GM10248 (cell line): Measurements from ENCODE around the gene KEAP1.
"Not testable (repeated sequence)": the region's sequence is repeated elsewhere in the genome, so short reads cannot be mapped to it uniquely, and the experiment has no call there.

Source experiments
- CTCF ChIA-PET: fragments of 300-600 bp; sonication (Branson Sonifier 250); formaldehyde crosslinking; extraction: SDS; loops from one replicate; lab custom pipeline; 2021; ENCODE audit warnings: antibody characterized with exemption; lab: Yijun Ruan, JAX
- POLR2A ChIA-PET: fragments of 350-650 bp; sonication (Branson Sonifier 250); formaldehyde crosslinking; extraction: SDS; loops from one replicate; lab custom pipeline; 2020; ENCODE audit warnings: antibody characterized with exemption; lab: Yijun Ruan, JAX
- DNase-seq: peaks from one replicate; pipeline ENCODE4 v3.0.0; 2012; ENCODE audit errors: extremely low spot score
- TF ChIP-seq, protein P1 (sequence below): IDR thresholded peaks from 2 replicates; pipeline ENCODE4 v1.5.1; 2012; ENCODE audit warnings: mild to moderate bottlenecking, low read depth; ENCODE audit errors: extremely low read depth, missing control alignments, control extremely low read depth

The KEAP1 gene

DNA sequence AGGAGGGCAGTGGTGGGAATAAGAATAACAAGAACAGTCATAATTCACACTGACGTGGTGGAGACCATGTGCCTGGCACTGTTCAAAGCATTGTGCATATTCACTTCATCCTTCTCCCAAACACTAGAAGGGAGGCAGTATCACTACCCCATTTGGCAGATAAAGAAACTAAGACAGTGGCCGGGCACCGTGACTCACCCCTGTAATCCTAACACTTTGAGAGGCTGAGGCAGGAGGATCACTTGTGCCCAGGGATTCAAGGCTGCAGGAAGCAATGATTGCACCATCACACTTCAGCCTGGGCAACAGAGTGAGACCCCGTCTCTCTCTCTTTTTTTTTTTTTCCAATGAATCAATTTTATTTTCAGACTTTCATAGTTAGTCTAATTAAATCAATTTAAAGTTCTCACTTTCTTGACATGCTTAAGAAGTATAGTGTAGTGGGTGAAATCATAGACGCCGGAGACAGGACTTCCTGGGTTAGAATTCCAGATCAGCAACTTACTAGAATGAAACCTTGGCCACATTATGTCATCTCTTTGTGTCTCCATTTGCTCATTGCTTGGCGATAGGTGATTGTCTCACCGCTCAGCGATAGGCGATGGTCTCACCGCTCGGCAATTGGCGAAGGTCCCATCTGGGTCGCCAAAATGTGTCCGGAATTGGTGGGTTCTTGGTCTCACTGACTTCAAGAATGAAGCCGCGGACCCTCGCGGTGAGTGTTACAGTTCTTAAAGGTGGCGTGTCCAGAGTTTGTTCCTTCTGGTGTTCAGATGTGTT, 35.2 kb upstream of the KEAP1 start:
- TF ChIP-seq, protein P1, sequence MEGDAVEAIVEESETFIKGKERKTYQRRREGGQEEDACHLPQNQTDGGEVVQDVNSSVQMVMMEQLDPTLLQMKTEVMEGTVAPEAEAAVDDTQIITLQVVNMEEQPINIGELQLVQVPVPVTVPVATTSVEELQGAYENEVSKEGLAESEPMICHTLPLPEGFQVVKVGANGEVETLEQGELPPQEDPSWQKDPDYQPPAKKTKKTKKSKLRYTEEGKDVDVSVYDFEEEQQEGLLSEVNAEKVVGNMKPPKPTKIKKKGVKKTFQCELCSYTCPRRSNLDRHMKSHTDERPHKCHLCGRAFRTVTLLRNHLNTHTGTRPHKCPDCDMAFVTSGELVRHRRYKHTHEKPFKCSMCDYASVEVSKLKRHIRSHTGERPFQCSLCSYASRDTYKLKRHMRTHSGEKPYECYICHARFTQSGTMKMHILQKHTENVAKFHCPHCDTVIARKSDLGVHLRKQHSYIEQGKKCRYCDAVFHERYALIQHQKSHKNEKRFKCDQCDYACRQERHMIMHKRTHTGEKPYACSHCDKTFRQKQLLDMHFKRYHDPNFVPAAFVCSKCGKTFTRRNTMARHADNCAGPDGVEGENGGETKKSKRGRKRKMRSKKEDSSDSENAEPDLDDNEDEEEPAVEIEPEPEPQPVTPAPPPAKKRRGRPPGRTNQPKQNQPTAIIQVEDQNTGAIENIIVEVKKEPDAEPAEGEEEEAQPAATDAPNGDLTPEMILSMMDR: no peak
- DNase-seq: no peak
- POLR2A ChIA-PET: no interaction called here
- CTCF ChIA-PET: interaction anchor here (0.8 to 1.3 kb wide), 4 partner anchors 14 to 35 kb away, joined by 3 to 4 read pairs (median 3); no protein-coding TSS in a partner anchor

DNA sequence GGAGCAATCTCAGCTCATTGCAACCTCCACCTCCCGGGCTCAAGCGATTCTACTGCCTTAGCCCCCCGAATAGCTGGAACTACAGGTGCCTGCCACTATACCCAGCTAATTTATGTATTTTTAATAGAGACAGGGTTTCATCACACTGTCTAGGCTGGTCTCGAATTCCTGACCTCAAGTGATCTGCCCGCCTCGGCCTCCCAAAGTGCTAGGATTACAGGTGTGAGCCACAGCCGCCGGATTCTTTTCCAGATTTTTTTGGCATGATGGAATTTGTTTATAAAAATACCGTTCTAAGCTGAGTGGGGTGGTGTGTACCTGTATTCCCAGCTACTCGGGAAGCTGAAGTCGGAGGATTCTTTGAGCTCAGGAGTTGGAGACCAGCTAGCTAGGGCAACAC, 34.5 kb upstream of the KEAP1 start:
- CTCF ChIA-PET: interaction anchor here (0.8 to 0.9 kb wide), 2 partner anchors 32 to 36 kb away, joined by 3 to 4 read pairs; no protein-coding TSS in a partner anchor
- no peak for DNase-seq
- TF ChIP-seq, protein P1: no peak
- POLR2A ChIA-PET: no interaction called here

- TF ChIP-seq, protein P1: no peak
- ChIA-PET POLR2A (interaction anchor here (0.7 kb wide), 1 partner anchor 42 kb away, joined by 4 read pairs; no protein-coding TSS in a partner anchor), CTCF (interaction anchor here (0.8 to 2.0 kb wide), 7 partner anchors 30 to 164 kb away, joined by 3 to 8 read pairs (median 4); no protein-coding TSS in a partner anchor)
- DNase-seq: no peak
Measured at GRCh38 chr19:10535613-10536012, 32.5 kb upstream of the KEAP1 start.

DNA sequence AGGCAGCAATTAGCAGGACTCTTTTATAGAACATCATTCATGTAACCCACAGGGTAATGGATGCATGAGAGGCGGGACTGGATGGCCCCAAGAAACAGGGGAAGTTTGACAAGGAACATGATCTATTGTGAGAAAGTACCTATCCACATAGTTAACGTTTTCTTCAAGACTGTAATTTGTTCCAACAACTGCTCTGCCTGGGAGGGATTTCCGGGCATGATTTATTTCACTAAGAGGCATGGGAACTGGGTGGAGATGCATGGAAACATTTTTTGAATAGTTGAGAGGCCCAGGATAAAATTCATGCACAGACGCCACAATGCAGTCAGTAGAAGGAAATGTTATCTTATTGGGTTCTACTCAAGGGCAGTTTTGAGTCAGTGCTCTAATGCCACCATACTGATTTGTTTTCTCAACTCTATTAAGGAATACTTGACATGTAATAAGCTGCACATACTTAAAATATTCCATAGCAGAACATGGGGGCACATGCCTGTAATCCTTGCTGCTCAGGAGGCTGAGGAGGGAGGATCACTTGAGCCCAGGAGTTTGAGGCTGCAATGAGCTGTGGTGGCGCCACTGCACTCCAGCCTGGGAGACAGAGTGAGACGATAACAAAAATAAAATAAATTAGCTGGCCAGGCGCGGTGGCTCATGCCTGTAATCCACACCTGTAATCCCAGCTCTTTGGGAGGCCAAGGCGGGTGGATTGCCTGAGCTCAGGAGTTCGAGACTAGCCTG, 30.7 kb upstream of the KEAP1 start:
- no peak for DNase-seq
- CTCF ChIA-PET: interaction anchor here (0.8 to 2.0 kb wide), 6 partner anchors 8 to 111 kb away, joined by 3 to 8 read pairs (median 4); partner anchors contain the start of gene ATG4D
- TF ChIP-seq, protein P1: no peak
- POLR2A ChIA-PET: no interaction called here

GRCh38 chr19:10532457-10532856, 29.3 kb upstream of the KEAP1 start:
- CTCF ChIA-PET: interaction anchor here (1.3 to 1.8 kb wide), 2 partner anchors 9 to 10 kb away, joined by 5 to 6 read pairs; no protein-coding TSS in a partner anchor
- TF ChIP-seq, protein P1: no peak
- POLR2A ChIA-PET: no interaction called here
- no peak for DNase-seq

- CTCF ChIA-PET: interaction anchor here (1.0 to 1.1 kb wide), 2 partner anchors 14 to 17 kb away, joined by 3 read pairs; no protein-coding TSS in a partner anchor
- POLR2A ChIA-PET, DNase-seq: not testable (repeated sequence)
Measured at GRCh38 chr19:10526887-10527286, 23.7 kb upstream of the KEAP1 start.
